HEK293 (cell line): ENCODE measurements around the gene POLR1H.

ENCODE experiments used
- CTCF ChIA-PET: fragments of 350-600 bp; formaldehyde crosslinking; extraction: SDS; loops from one replicate; lab custom pipeline; 2021; ENCODE audit warnings: antibody characterized with exemption; lab: Yijun Ruan, JAX
- POLR2A ChIA-PET: fragments of 300-600 bp; formaldehyde crosslinking; extraction: SDS; loops from one replicate; lab custom pipeline; 2020; ENCODE audit warnings: antibody characterized with exemption, inconsistent platforms; lab: Yijun Ruan, JAX
- H3K27ac ChIP-seq: fragments of 200-500 bp; sonication (Bioruptor generic); 2 replicates; pipeline ENCODE4 v1.5.1; 2014; ENCODE audit warnings: low read depth, low read length, control low read depth, inconsistent platforms; ENCODE audit errors: extremely low read depth
- H3K36me3 ChIP-seq, 2 experiments: fragments of 200-500 bp in 1 of 2; sonication (Bioruptor generic) in 1 of 2; 1 replicate in 1 of 2; 2 replicates in 1 of 2; pipeline ENCODE4 v1.5.1; 2014 to 2017; ENCODE audit warnings: inconsistent platforms in 2 of 2, low read length in 2 of 2; ENCODE audit not compliant: control insufficient read depth in 2 of 2, insufficient read depth in 1 of 2
- H3K4me1 ChIP-seq: fragments of 200-500 bp; sonication (Bioruptor generic); 2 replicates; pipeline ENCODE4 v1.5.1; 2014; ENCODE audit warnings: mild to moderate bottlenecking, low read length, inconsistent platforms; ENCODE audit not compliant: control insufficient read depth, insufficient read depth
- H3K4me3 ChIP-seq: 2 replicates; pipeline ENCODE4 v1.5.1; 2011; ENCODE audit warnings: low read depth, mild to moderate bottlenecking, control low read depth, low read length, moderate library complexity
- H3K9me3 ChIP-seq: fragments of 200-500 bp; sonication (Bioruptor generic); 2 replicates; pipeline ENCODE4 v1.5.1; 2014; ENCODE audit warnings: low read depth, low read length, inconsistent platforms; ENCODE audit not compliant: control insufficient read depth, insufficient read depth
- EGR2 ChIP-seq: fragments of 450-650 bp; formaldehyde crosslinking; IDR thresholded peaks from 2 replicates; pipeline ENCODE4 v1.5.1; 2016; ENCODE audit warnings: low read depth, missing biosample characterization, missing genetic modification characterization
- MZF1 ChIP-seq: fragments of 450-650 bp; formaldehyde crosslinking; IDR thresholded peaks from 2 replicates; pipeline ENCODE4 v1.5.1; 2017; ENCODE audit warnings: missing biosample characterization, missing genetic modification characterization, borderline replicate concordance
- PRDM1 ChIP-seq: fragments of 450-650 bp; formaldehyde crosslinking; IDR thresholded peaks from 2 replicates; pipeline ENCODE4; 2016; ENCODE audit warnings: missing biosample characterization, missing genetic modification characterization
- SP3 ChIP-seq: fragments of 450-650 bp; formaldehyde crosslinking; IDR thresholded peaks from 2 replicates; pipeline ENCODE4 v1.5.1; 2016; ENCODE audit warnings: missing biosample characterization, missing genetic modification characterization
- ZBTB17 ChIP-seq: fragments of 450-650 bp; formaldehyde crosslinking; IDR thresholded peaks from 2 replicates; pipeline ENCODE4 v1.5.1; 2016; ENCODE audit warnings: missing biosample characterization, missing genetic modification characterization
- ZBTB20 ChIP-seq: fragments of 450-650 bp; formaldehyde crosslinking; IDR thresholded peaks from 2 replicates; pipeline ENCODE4 v1.5.1; 2016; ENCODE audit warnings: missing biosample characterization, missing genetic modification characterization
- ZNF121 ChIP-seq: fragments of 450-650 bp; formaldehyde crosslinking; IDR thresholded peaks from 2 replicates; pipeline ENCODE4 v1.5.1; 2016; ENCODE audit warnings: missing biosample characterization, missing genetic modification characterization
- ZNF133 ChIP-seq: fragments of 450-650 bp; formaldehyde crosslinking; IDR thresholded peaks from 2 replicates; pipeline ENCODE4 v1.5.1; 2016; ENCODE audit warnings: missing biosample characterization, missing genetic modification characterization
- ZNF155 ChIP-seq: fragments of 450-650 bp; formaldehyde crosslinking; IDR thresholded peaks from 2 replicates; pipeline ENCODE4 v1.5.1; 2016; ENCODE audit warnings: missing biosample characterization, missing genetic modification characterization
- ZNF16 ChIP-seq: fragments of 450-650 bp; formaldehyde crosslinking; IDR thresholded peaks from 2 replicates; pipeline ENCODE4 v1.5.1; 2016; ENCODE audit warnings: low read depth, missing biosample characterization, missing genetic modification characterization
- ZNF274 ChIP-seq, 2 experiments: fragments of 200-500 bp in 1 of 2; fragments of 450-650 bp in 1 of 2; sonication (Bioruptor generic) in 1 of 2; formaldehyde crosslinking in 1 of 2; IDR thresholded peaks; 2 replicates each; pipeline versions ENCODE4 v1.5.1 to v1.6.1; 2014 to 2016; ENCODE audit warnings: borderline replicate concordance in 1 of 2, inconsistent platforms in 1 of 2, low read length in 1 of 2, missing biosample characterization in 1 of 2, missing genetic modification characterization in 1 of 2
- ZNF341 ChIP-seq: fragments of 450-650 bp; formaldehyde crosslinking; IDR thresholded peaks from 2 replicates; pipeline ENCODE4; 2016; ENCODE audit warnings: low read depth, missing biosample characterization, missing genetic modification characterization
- ZNF354C ChIP-seq: fragments of 450-650 bp; formaldehyde crosslinking; IDR thresholded peaks from 2 replicates; pipeline ENCODE4 v1.5.1; 2016; ENCODE audit warnings: missing biosample characterization, missing genetic modification characterization, low read depth, borderline replicate concordance
- ZNF473 ChIP-seq: fragments of 450-650 bp; formaldehyde crosslinking; IDR thresholded peaks from 2 replicates; pipeline ENCODE4 v1.5.1; 2017; ENCODE audit warnings: missing biosample characterization, missing genetic modification characterization
- ZNF510 ChIP-seq: fragments of 450-650 bp; formaldehyde crosslinking; IDR thresholded peaks from 2 replicates; pipeline ENCODE4 v1.5.1; 2018; ENCODE audit warnings: mild to moderate bottlenecking, missing genetic modification characterization, missing biosample characterization; ENCODE audit not compliant: insufficient replicate concordance
- ZNF626 ChIP-seq: fragments of 450-650 bp; sonication (Bioruptor Pico); formaldehyde crosslinking; IDR thresholded peaks from 2 replicates; pipeline ENCODE4 v1.5.1; 2018; ENCODE audit warnings: missing biosample characterization, missing genetic modification characterization, inconsistent platforms
- ZNF670 ChIP-seq: fragments of 450-650 bp; formaldehyde crosslinking; IDR thresholded peaks from 2 replicates; pipeline ENCODE4 v1.5.1; 2016; ENCODE audit warnings: missing biosample characterization, missing genetic modification characterization, low read depth
- ZNF677 ChIP-seq: fragments of 450-650 bp; IDR thresholded peaks from 2 replicates; pipeline ENCODE4 v1.5.0; 2018; ENCODE audit warnings: missing biosample characterization, mild to moderate bottlenecking, missing genetic modification characterization, moderate library complexity
- ZNF701 ChIP-seq: fragments of 450-650 bp; formaldehyde crosslinking; IDR thresholded peaks from 2 replicates; pipeline ENCODE4 v1.5.1; 2016; ENCODE audit warnings: missing biosample characterization, missing genetic modification characterization
- ZNF707 ChIP-seq: fragments of 450-650 bp; formaldehyde crosslinking; IDR thresholded peaks from 2 replicates; pipeline ENCODE4 v1.5.1; 2016; ENCODE audit warnings: missing biosample characterization, missing genetic modification characterization
- ZNF830 ChIP-seq: fragments of 450-650 bp; IDR thresholded peaks from 2 replicates; pipeline ENCODE4 v1.5.0; 2018; ENCODE audit warnings: missing biosample characterization, missing genetic modification characterization, low read depth, mild to moderate bottlenecking, moderate library complexity
- TF ChIP-seq, protein P1 (sequence below): fragments of 450-650 bp; formaldehyde crosslinking; IDR thresholded peaks from 2 replicates; pipeline ENCODE4 v1.5.1; 2017; ENCODE audit warnings: missing biosample characterization, missing genetic modification characterization

Gene POLR1H

DNA sequence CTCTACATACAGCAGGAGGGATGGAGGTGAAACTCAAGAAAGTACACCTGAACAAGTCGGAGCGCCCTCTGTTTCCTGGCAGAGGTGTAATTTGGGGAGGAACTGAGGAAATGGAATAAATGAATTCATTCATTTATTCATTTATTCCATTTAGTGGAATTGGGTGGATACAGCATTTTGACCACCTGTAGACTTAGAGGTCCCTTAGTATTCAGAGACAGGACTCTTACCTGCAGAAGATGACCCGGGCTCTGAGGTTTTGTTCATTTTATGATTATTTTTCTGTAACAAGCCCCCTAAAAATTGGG, 42.8 kb downstream of the POLR1H start:
- H3K9me3 ChIP-seq = no peaks in the 10 kb centered on the region
- peaks cover 7% of the 10 kb centered on the region; the same call in 1 of the 2 replicates for H3K4me1 ChIP-seq
- ChIA-PET POLR2A (interaction anchor here (0.7 to 2.7 kb wide), 6 partner anchors 20 to 110 kb away, joined by 3 to 20 read pairs (median 6); partner anchors contain the start of genes POLR1H, PPP1R11 and TRIM26), CTCF (interaction anchor here (0.6 to 5.7 kb wide), 43 partner anchors 7 to 1967 kb away, joined by 3 to 200 read pairs (median 4); partner anchors contain the start of genes POLR1H, PPP1R11, TRIM31 and TRIM40)
- H3K36me3 ChIP-seq = no peaks in the 10 kb centered on the region
- H3K4me3 ChIP-seq = no peak overlapping the region
- no peak overlapping the region for H3K27ac ChIP-seq
- TF ChIP-seq ZNF274 (IDR thresholded peaks at IDR 0.05; ENCODE audit: low read length) (no peak), ZNF274 (tag by site-specific recombination; IDR thresholded peaks at IDR 0.05; ENCODE audit: borderline replicate concordance) (no peak), ZNF121 (tag by site-specific recombination) (no peak), PRDM1 (tag by site-specific recombination) (no peak), ZBTB17 (tag by site-specific recombination) (no peak), MZF1 (tag by site-specific recombination) (no peak), EGR2 (tag by site-specific recombination) (no peak), ZNF626 (tag by site-specific recombination) (no peak), ZNF707 (tag by site-specific recombination) (no peak), SP3 (no peak), ZBTB20 (tag by site-specific recombination) (no peak), ZNF155 (tag by site-specific recombination) (no peak), ZNF677 (tag by site-specific recombination) (no peak), ZNF473 (tag by site-specific recombination) (no peak), ZNF510 (tag by site-specific recombination) (no peak), ZNF701 (no peak), ZNF670 (tag by site-specific recombination) (no peak), ZNF830 (no peak), ZNF133 (no peak), ZNF354C (tag by site-specific recombination) (no peak)
- TF ChIP-seq, protein P1, sequence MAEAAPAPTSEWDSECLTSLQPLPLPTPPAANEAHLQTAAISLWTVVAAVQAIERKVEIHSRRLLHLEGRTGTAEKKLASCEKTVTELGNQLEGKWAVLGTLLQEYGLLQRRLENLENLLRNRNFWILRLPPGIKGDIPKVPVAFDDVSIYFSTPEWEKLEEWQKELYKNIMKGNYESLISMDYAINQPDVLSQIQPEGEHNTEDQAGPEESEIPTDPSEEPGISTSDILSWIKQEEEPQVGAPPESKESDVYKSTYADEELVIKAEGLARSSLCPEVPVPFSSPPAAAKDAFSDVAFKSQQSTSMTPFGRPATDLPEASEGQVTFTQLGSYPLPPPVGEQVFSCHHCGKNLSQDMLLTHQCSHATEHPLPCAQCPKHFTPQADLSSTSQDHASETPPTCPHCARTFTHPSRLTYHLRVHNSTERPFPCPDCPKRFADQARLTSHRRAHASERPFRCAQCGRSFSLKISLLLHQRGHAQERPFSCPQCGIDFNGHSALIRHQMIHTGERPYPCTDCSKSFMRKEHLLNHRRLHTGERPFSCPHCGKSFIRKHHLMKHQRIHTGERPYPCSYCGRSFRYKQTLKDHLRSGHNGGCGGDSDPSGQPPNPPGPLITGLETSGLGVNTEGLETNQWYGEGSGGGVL (tag by site-specific recombination) = no peak

DNA sequence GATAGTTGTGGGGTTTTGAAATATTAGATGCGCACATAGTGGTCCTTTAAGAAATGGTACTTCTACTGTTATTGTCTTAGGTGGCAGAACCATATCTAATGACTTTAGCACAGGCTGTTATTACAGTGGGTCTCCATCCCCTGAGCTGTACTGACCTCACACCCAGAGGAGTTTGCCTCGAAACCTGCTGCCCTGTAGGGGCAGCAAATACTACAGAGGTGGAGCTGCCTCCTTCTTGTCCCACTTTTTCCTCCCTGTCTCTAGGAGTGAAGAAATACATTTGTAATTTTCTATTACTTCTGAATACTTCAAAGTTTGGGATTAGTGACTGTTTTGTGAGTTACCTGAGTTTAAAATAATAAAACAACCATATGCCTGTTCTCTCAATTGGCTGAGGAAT, 43.6 kb downstream of the POLR1H start:
- H3K9me3 ChIP-seq = no peaks in the 10 kb centered on the region
- no peak overlapping the region for H3K4me3 ChIP-seq
- TF ChIP-seq ZNF16 (no peak), ZNF341 (peak; percentile 22; the same call in 1 of the 2 replicates)
- no peak overlapping the region for H3K27ac ChIP-seq
- no peaks in the 10 kb centered on the region for H3K36me3 ChIP-seq
- CTCF ChIA-PET = interaction anchor here (0.6 to 5.7 kb wide), 22 partner anchors 10 to 349 kb away, joined by 3 to 200 read pairs (median 5); partner anchors contain the start of genes POLR1H, TRIM31 and TRIM40
- H3K4me1 ChIP-seq = peaks cover 7% of the 10 kb centered on the region; the same call in 1 of the 2 replicates
- POLR2A ChIA-PET = interaction anchor here (0.6 to 2.7 kb wide), 3 partner anchors 26 to 1723 kb away, joined by 3 to 20 read pairs (median 4); partner anchors contain the start of genes HSPA1B and TRIM39
